Measurements from ENCODE around the gene NNT. TPM values are rescaled to one million over a fixed set of nuclear protein-coding genes. Genes with fewer than 3 reads are reported as not detected.

Gene NNT
- total and polyA plus RNA-seq, 2 of the 8 experiments (the other 6 are each of a cell fraction or from before 2014, with no cell fraction given): 11.0 to 22.2 TPM

GRCh38 chr5:43571237-43571636 lies 31.7 kb upstream of the NNT start:
- Histone ChIP-seq H4K20me1 (replicated peaks in 1 of 2; ENCODE audit: control insufficient read depth in 1 of 2, insufficient read depth in 2 of 2, low read length in 2 of 2) (no peaks in the 10 kb centered on the region), H2AFZ (ENCODE audit: low read length) (no peak overlapping the region), H3K79me1 (ENCODE audit: low read depth, low read length) (no peaks in the 10 kb centered on the region), H2BK15ac (ENCODE audit: low read length) (no peak overlapping the region), H3K9ac (replicated peaks in 1 of 4; ENCODE audit: extremely low read depth in 1 of 4, low read depth in 3 of 4, low read length in 3 of 4) (no peak overlapping the region), H2BK12ac (ENCODE audit: low read depth, low read length) (no peak overlapping the region), H2BK20ac (ENCODE audit: low read length) (no peak overlapping the region), H3K23ac (ENCODE audit: insufficient read length) (no peak overlapping the region), H2AK5ac (ENCODE audit: low read depth, low read length) (no peak overlapping the region), H4K5ac (ENCODE audit: insufficient read length, low read depth, low read length) (no peak overlapping the region), H3K4me2 (ENCODE audit: insufficient read depth in 1 of 2, low read depth in 2 of 2, low read length in 2 of 2) (no peak overlapping the region), H3K27me3 (replicated peaks in 1 of 4; ENCODE audit: control insufficient read depth in 3 of 4, extremely low read depth in 1 of 4, insufficient read depth in 3 of 4, low read length in 3 of 4) (no peaks in the 10 kb centered on the region), H3K14ac (ENCODE audit: insufficient read length) (no peak overlapping the region), H3K4me1 (replicated peaks in 1 of 4; ENCODE audit: control insufficient read depth in 3 of 4, insufficient read depth in 4 of 4, low read length in 3 of 4) (no peaks in the 10 kb centered on the region), H3K36me3 (ENCODE audit: control insufficient read depth in 2 of 4, insufficient read depth in 4 of 4, low read length in 3 of 4) (no peaks in the 10 kb centered on the region), H3K18ac (ENCODE audit: extremely low read depth, low read length) (no peak overlapping the region), H4K8ac (ENCODE audit: extremely low read depth, insufficient read depth, low read length) (no peak overlapping the region), H3K56ac (replicated peaks; ENCODE audit: insufficient read length, low read depth, low read length) (no peak overlapping the region), H3K23me2 (ENCODE audit: low read depth, low read length) (no peaks in the 10 kb centered on the region), H3K27ac (ENCODE audit: low read depth, low read length) (no peak overlapping the region), H2BK120ac (replicated peaks; ENCODE audit: low read depth, low read length) (no peak overlapping the region), H3K4ac (replicated peaks; ENCODE audit: insufficient read length, low read depth, low read length) (no peak overlapping the region), H3K9me3 (ENCODE audit: insufficient read depth in 2 of 2, low read depth in 1 of 2, low read length in 1 of 2) (no peaks in the 10 kb centered on the region), H3K79me2 (ENCODE audit: control insufficient read depth in 1 of 2, insufficient read depth in 2 of 2, low read length in 2 of 2) (no peaks in the 10 kb centered on the region), H3K4me3 (ENCODE audit: extremely low read depth in 1 of 4, insufficient read depth in 2 of 4, low read depth in 3 of 4, low read length in 4 of 4) (no peak overlapping the region), H4K91ac (replicated peaks; ENCODE audit: insufficient read length, low read length) (no peak overlapping the region), H2BK5ac (ENCODE audit: low read depth, low read length) (no peak overlapping the region)
- CTCF ChIA-PET (ENCODE audit: partially characterized antibody): no interaction called here
- FAIRE-seq: no peak
- WGBS, 2 experiments (ENCODE audit: extremely low coverage in 1 of 2, insufficient coverage in 1 of 2, insufficient read length in 1 of 2, insufficient replicate concordance in 2 of 2, low coverage in 1 of 2, low lambda C conversion rate in 2 of 2, missing lambda C conversion rate in 1 of 2): 94% methylated on average over 5 of the region's 5 CpGs; no CpG with 5 or more reads in 1 of the 2 experiments
- POLR2A ChIA-PET (ENCODE audit: partially characterized antibody): no interaction called here
- no peak for TF ChIP-seq KDM5A (IDR thresholded peaks at IDR 0.05; ENCODE audit: low read length)
- TF ChIP-seq SRF (IDR thresholded peaks at IDR 0.05; ENCODE audit: low read depth, low read length): no peak
- TF ChIP-seq JUN (IDR thresholded peaks at IDR 0.05; ENCODE audit: low read depth, low read length): no peak
- DNase-seq (ENCODE audit: low read depth in 1 of 2, low spot score in 2 of 2): no peak
